AG04450 (cell line): Measurements from ENCODE around the gene BTBD9. TPM values are rescaled to one million over a fixed set of nuclear protein-coding genes. Genes with fewer than 3 reads are reported as not detected.

Experiments
- CTCF ChIA-PET: fragments of 300-600, 350-600 bp; formaldehyde crosslinking; extraction: SDS; loops from one replicate; lab custom pipeline; 2022; ENCODE audit warnings: antibody characterized with exemption, inconsistent platforms; lab: Charles Lee
- POLR2A ChIA-PET: fragments of 350-600 bp; formaldehyde crosslinking; extraction: SDS; loops from one replicate; lab custom pipeline; 2021; ENCODE audit warnings: antibody characterized with exemption, inconsistent platforms; lab: Yijun Ruan, JAX
- DNase-seq: peaks from one replicate; pipeline ENCODE4 v3.0.0-alpha.2; 2011; ENCODE audit warnings: low read depth, low spot score
- H3K27ac ChIP-seq: one replicate; pipeline ENCODE4 v1.5.1; 2012; ENCODE audit warnings: low read depth, low read length, control low read depth
- H3K27me3 ChIP-seq: one replicate; pipeline ENCODE4 v1.6.0; 2012; ENCODE audit warnings: low read length; ENCODE audit not compliant: control insufficient read depth, insufficient read depth
- H3K4me3 ChIP-seq: 2 replicates; pipeline ENCODE4 v1.5.1; 2011; ENCODE audit warnings: mild to moderate bottlenecking, low read depth, low read length, control low read depth
- H3K9me3 ChIP-seq: 2 replicates; pipeline ENCODE4 v1.5.1; 2012; ENCODE audit warnings: low read length; ENCODE audit not compliant: control insufficient read depth, insufficient read depth
- polyA plus RNA-seq: library from polyadenylated mRNA; depleted of rRNA; stranded (reverse); fragments of >200 nt; gene quantifications from 2 replicates; pipeline ENCODE4 v1.2.3, GENCODE V29; 2011
- TF ChIP-seq, protein P1 (sequence below): IDR thresholded peaks from 2 replicates; pipeline ENCODE4 v1.5.1; 2011; ENCODE audit warnings: low read depth, low read length, control low read depth, inconsistent platforms

BTBD9 gene
- polyA plus RNA-seq, 1 experiment: 7.2 TPM

GRCh38 chr6:38566295-38567030, 73.3 kb downstream of the BTBD9 start:
- no peak overlapping the region for H3K27ac ChIP-seq
- TF ChIP-seq, protein P1, sequence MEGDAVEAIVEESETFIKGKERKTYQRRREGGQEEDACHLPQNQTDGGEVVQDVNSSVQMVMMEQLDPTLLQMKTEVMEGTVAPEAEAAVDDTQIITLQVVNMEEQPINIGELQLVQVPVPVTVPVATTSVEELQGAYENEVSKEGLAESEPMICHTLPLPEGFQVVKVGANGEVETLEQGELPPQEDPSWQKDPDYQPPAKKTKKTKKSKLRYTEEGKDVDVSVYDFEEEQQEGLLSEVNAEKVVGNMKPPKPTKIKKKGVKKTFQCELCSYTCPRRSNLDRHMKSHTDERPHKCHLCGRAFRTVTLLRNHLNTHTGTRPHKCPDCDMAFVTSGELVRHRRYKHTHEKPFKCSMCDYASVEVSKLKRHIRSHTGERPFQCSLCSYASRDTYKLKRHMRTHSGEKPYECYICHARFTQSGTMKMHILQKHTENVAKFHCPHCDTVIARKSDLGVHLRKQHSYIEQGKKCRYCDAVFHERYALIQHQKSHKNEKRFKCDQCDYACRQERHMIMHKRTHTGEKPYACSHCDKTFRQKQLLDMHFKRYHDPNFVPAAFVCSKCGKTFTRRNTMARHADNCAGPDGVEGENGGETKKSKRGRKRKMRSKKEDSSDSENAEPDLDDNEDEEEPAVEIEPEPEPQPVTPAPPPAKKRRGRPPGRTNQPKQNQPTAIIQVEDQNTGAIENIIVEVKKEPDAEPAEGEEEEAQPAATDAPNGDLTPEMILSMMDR: no peak
- H3K9me3 ChIP-seq: no peaks in the 10 kb centered on the region
- no peak overlapping the region for H3K4me3 ChIP-seq
- H3K27me3 ChIP-seq: no peaks in the 10 kb centered on the region
- POLR2A ChIA-PET: no interaction called here
- CTCF ChIA-PET: interaction anchor here (1.3 to 5.2 kb wide), 2 partner anchors 73 to 532 kb away, joined by 8 to 38 read pairs; no protein-coding TSS in a partner anchor
- no peak for DNase-seq

- TF ChIP-seq, protein P1: no peak
- no peak for DNase-seq
- no peaks in the 10 kb centered on the region for H3K27me3 ChIP-seq
- no peak overlapping the region for H3K27ac ChIP-seq
- ChIA-PET POLR2A (no interaction called here), CTCF (interaction anchor here (0.6 to 0.7 kb wide), 2 partner anchors 55 to 196 kb away, joined by 7 to 11 read pairs; no protein-coding TSS in a partner anchor)
- no peak overlapping the region for H3K4me3 ChIP-seq
- no peaks in the 10 kb centered on the region for H3K9me3 ChIP-seq
These were observed 75.4 kb downstream of the BTBD9 start for GRCh38 chr6:38564301-38564700.

DNA sequence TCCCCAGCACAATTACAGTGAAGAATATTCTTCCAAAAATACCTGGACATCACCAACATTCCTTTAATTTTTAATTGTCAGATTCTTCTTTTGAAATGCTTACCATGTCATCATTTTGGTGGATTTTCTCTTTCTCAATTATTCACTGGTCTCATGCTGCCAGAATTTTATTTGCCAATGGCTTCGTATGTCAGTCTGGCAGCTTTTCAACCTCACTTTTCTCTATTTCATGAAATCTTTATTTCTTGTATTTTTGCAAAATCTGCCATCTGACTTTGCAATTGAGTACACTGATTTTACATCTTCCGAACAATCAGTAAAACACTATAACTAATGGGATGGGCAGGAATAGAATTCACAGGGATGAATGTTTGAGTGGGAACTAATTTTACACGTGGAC, 84.1 kb downstream of the BTBD9 start:
- H3K4me3 ChIP-seq: no peak overlapping the region
- DNase-seq: no peak
- no peak overlapping the region for H3K27ac ChIP-seq
- ChIA-PET CTCF (interaction anchor here (2.6 kb wide), 1 partner anchor 62 kb away, joined by 12 read pairs; no protein-coding TSS in a partner anchor), POLR2A (no interaction called here)
- TF ChIP-seq, protein P1: no peak
- H3K9me3 ChIP-seq: no peaks in the 10 kb centered on the region
- H3K27me3 ChIP-seq: no peaks in the 10 kb centered on the region

DNA sequence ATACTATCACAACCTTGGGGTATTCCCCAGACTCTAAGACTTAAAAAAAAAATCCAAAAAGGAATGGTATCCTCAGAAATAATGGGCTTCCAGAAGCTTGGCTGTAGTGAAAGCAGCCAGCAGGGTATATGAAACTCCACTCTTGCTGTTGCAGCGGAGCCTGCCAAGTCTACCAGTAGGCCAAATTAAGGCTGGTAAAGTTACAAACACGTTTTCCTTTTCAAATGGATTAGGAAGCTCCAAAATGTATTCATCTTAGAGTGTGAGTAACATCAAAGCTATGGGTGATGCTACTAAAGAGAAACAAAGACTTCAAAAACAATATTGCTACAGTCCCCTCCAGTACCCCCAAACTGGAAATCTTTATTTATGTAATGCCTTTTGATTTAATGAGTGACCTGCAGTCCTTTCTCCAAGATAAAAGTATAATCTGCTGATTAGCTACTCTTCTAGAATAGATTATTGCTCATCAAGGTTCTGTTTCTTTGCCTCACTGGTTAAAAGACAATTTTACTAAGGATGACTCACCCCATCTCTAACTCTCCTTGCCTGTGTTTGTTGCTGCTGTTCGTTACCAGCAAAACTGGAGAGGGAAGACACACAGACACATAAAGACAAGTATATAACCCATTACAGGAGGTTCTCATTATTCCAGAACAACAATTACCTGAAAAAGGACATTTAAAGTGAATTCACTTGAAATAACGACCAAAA, 84.9 kb downstream of the BTBD9 start:
- DNase-seq: no peak
- H3K4me3 ChIP-seq: no peak overlapping the region
- H3K27ac ChIP-seq: no peak overlapping the region
- TF ChIP-seq, protein P1: no peak
- ChIA-PET POLR2A (no interaction called here), CTCF (interaction anchor here (1.1 to 2.6 kb wide), 2 partner anchors 61 to 849 kb away, joined by 4 to 12 read pairs; no protein-coding TSS in a partner anchor)
- H3K9me3 ChIP-seq: no peaks in the 10 kb centered on the region
- no peaks in the 10 kb centered on the region for H3K27me3 ChIP-seq
